OCI-LY3 (cell line): ENCODE results near the gene FREM3.

Experiments used
- H2AFZ ChIP-seq: fragments of 200-600, 300-600 bp; shearing (Covaris generic); 2 replicates; pipeline ENCODE4 v1.6.0; 2014; ENCODE audit warnings: antibody characterized with exemption, low read depth, low read length
- H3K27ac ChIP-seq: fragments of 200-600, 300-600 bp; sonication (generic); 2 replicates; pipeline ENCODE4 v1.5.1; 2014; ENCODE audit warnings: mild to moderate bottlenecking, low read length, moderate library complexity, mixed read lengths
- H3K27me3 ChIP-seq: fragments of 200-600, 300-600 bp; sonication (generic); 2 replicates; pipeline ENCODE4 v1.6.1; 2014; ENCODE audit warnings: low read depth, low read length, mixed read lengths
- H3K36me3 ChIP-seq: fragments of 200-600, 300-600 bp; sonication (generic); replicated peaks from 2 replicates; pipeline ENCODE3; 2014; ENCODE audit warnings: low read depth, low read length, mixed read lengths
- H3K4me1 ChIP-seq: fragments of 300-600, 200-600 bp; sonication (generic); 2 replicates; pipeline ENCODE4 v1.6.1; 2014; ENCODE audit warnings: low read length, mixed read lengths
- H3K4me2 ChIP-seq: fragments of 200-600, 300-600 bp; sonication (generic); 2 replicates; pipeline ENCODE4 v1.6.1; 2014; ENCODE audit warnings: low read length, mixed read lengths
- H3K4me3 ChIP-seq: fragments of 300-600, 200-600 bp; sonication (generic); 2 replicates; pipeline ENCODE4 v1.5.1; 2014; ENCODE audit warnings: antibody characterized with exemption, mild to moderate bottlenecking, low read length, moderate library complexity
- H3K79me2 ChIP-seq: fragments of 300-600, 200-600 bp; shearing (Covaris generic); 2 replicates; pipeline ENCODE4 v1.6.1; 2014; ENCODE audit warnings: mild to moderate bottlenecking, low read length, mixed read lengths
- H3K9ac ChIP-seq: fragments of 300-600, 200-600 bp; shearing (Covaris generic); 2 replicates; pipeline ENCODE4 v1.6.0; 2014; ENCODE audit warnings: mild to moderate bottlenecking, low read length, moderate library complexity
- H3K9me3 ChIP-seq: fragments of 200-600, 300-600 bp; shearing (Covaris generic); 2 replicates; pipeline ENCODE4 v1.6.1; 2014; ENCODE audit warnings: low read length, mixed read lengths; ENCODE audit not compliant: insufficient read depth
- H4K20me1 ChIP-seq: fragments of 200-600, 300-600 bp; sonication (generic); 2 replicates; pipeline ENCODE4 v1.6.1; 2016; ENCODE audit warnings: low read length, mixed read lengths; ENCODE audit not compliant: insufficient read depth
- CTCF ChIP-seq: fragments of 200-600, 300-600 bp; sonication (generic); IDR thresholded peaks from 2 replicates; pipeline ENCODE4 v1.5.1; 2014; ENCODE audit warnings: antibody characterized with exemption, low read length, low read depth
- EZH2phosphoT487 ChIP-seq: fragments of 200-600 bp; shearing (Covaris generic); IDR thresholded peaks from 2 replicates; pipeline ENCODE4 v1.6.1; 2018; ENCODE audit warnings: antibody characterized with exemption, mixed run types, low read depth

Gene FREM3

GRCh38 chr4:143606480-143606879, 94.0 kb downstream of the FREM3 start:
- H3K9ac ChIP-seq, result no peak overlapping the region
- TF ChIP-seq CTCF, result no peak
- no peak for TF ChIP-seq EZH2phosphoT487

GRCh38 chr4:143599827-143600226, 100.6 kb downstream of the FREM3 start:
- Histone ChIP-seq H3K27me3 (peaks cover 93% of the 10 kb centered on the region), H3K9me3 (no peaks in the 10 kb centered on the region), H3K9ac (no peak overlapping the region), H4K20me1 (no peaks in the 10 kb centered on the region), H3K4me1 (no peaks in the 10 kb centered on the region), H3K79me2 (no peaks in the 10 kb centered on the region), H3K4me2 (no peak overlapping the region), H3K27ac (no peak overlapping the region), H2AFZ (no peak overlapping the region), H3K4me3 (no peak overlapping the region), H3K36me3 (no peaks in the 10 kb centered on the region)
- TF ChIP-seq EZH2phosphoT487 (no peak), CTCF (no peak)

More at GRCh38 chr4:143606480-143606879, 94.0 kb downstream of the FREM3 start:
- H3K79me2 ChIP-seq, result no peaks in the 10 kb centered on the region
- no peak overlapping the region for H2AFZ ChIP-seq
- no peaks in the 10 kb centered on the region for H3K36me3 ChIP-seq
- H3K27me3 ChIP-seq, result peaks cover 96% of the 10 kb centered on the region
- no peak overlapping the region for H3K4me3 ChIP-seq
- no peak overlapping the region for H3K4me2 ChIP-seq
- H3K27ac ChIP-seq, result no peak overlapping the region
- H3K9me3 ChIP-seq, result peaks cover 4% of the 10 kb centered on the region; the same call in 1 of the 2 replicates
- H3K4me1 ChIP-seq, result no peaks in the 10 kb centered on the region
- 0 out of 2 replicates have a peak, but pooled peaks cover 4% of the 10 kb centered on the region for H4K20me1 ChIP-seq

- Histone ChIP-seq H3K4me1 (no peaks in the 10 kb centered on the region), H3K36me3 (no peaks in the 10 kb centered on the region), H3K79me2 (no peaks in the 10 kb centered on the region), H2AFZ (no peak overlapping the region), H3K9me3 (no peaks in the 10 kb centered on the region), H3K27ac (no peak overlapping the region), H3K4me3 (no peak overlapping the region), H3K4me2 (no peak overlapping the region), H3K27me3 (peaks cover 91% of the 10 kb centered on the region), H3K9ac (no peak overlapping the region), H4K20me1 (no peaks in the 10 kb centered on the region)
- TF ChIP-seq EZH2phosphoT487 (no peak), CTCF (no peak)
Observed at GRCh38 chr4:143598816-143599215, 101.7 kb downstream of the FREM3 start.

DNA sequence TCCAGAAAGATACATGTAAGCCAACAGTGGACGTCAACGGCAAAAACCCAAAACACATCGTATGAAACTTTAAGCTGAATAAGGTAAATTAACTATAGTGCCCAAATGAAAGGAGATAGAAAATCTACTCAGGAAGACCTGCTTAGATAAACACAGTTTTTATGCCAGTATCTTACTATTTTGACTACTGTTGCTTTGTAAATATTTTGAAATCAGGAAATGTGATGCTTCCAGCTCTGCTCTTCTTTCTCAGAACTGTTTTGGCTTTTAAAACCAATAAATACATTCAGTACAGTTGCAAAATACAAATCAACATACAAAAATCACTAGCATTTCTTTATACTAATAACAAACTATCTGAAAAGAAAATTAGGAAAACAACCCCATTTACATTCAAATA, 103.2 kb downstream of the FREM3 start:
- H2AFZ ChIP-seq, result no peak overlapping the region
- H4K20me1 ChIP-seq, result no peaks in the 10 kb centered on the region
- TF ChIP-seq CTCF (no peak), EZH2phosphoT487 (no peak)
- H3K9ac ChIP-seq, result no peak overlapping the region
- H3K27ac ChIP-seq, result no peak overlapping the region
- no peaks in the 10 kb centered on the region for H3K36me3 ChIP-seq
- no peaks in the 10 kb centered on the region for H3K79me2 ChIP-seq
- H3K27me3 ChIP-seq, result peaks cover 76% of the 10 kb centered on the region
- H3K4me1 ChIP-seq, result no peaks in the 10 kb centered on the region
- no peaks in the 10 kb centered on the region for H3K9me3 ChIP-seq
- no peak overlapping the region for H3K4me2 ChIP-seq
- H3K4me3 ChIP-seq, result no peak overlapping the region
